HFF-Myc (cell line): ENCODE measurements around the gene HSDL1.
"Not testable (repeated sequence)": the region's sequence is repeated elsewhere in the genome, so short reads cannot be mapped to it uniquely, and the experiment has no call there.

Source experiments
- DNase-seq: peaks from one replicate; pipeline ENCODE4 v3.0.0-alpha.2; 2011; ENCODE audit warnings: low read depth; ENCODE audit errors: extremely low read depth
- H3K4me3 ChIP-seq: replicated peaks from 2 replicates; pipeline ENCODE4 v1.5.1; 2011; ENCODE audit warnings: low read depth, mild to moderate bottlenecking, control low read depth, low read length
- TF ChIP-seq, protein P1 (sequence below): IDR thresholded peaks from 2 replicates; pipeline ENCODE4 v1.5.1; 2012; ENCODE audit warnings: mild to moderate bottlenecking, low read depth, low read length, control low read depth; ENCODE audit errors: missing control alignments

Gene HSDL1

DNA sequence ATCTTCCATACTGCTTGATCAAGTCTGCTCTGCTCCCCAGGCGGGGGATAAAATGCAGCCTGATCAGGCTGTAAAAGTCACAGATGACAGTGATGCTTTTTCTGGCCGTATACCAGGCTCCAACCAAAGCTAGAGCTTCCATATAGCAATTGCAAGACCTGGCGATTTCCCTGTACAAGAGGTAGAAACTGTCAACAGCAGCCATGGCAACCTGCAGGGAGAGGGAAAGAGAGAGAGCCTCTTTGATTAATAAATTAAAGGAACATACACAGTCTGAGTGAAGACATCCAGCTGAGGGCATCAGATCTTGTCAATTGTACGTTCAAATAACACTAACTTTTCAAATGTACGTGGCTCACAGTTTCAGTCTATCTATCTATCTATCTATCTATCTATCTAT is 13.9 kb downstream of the HSDL1 start:
- TF ChIP-seq, protein P1, sequence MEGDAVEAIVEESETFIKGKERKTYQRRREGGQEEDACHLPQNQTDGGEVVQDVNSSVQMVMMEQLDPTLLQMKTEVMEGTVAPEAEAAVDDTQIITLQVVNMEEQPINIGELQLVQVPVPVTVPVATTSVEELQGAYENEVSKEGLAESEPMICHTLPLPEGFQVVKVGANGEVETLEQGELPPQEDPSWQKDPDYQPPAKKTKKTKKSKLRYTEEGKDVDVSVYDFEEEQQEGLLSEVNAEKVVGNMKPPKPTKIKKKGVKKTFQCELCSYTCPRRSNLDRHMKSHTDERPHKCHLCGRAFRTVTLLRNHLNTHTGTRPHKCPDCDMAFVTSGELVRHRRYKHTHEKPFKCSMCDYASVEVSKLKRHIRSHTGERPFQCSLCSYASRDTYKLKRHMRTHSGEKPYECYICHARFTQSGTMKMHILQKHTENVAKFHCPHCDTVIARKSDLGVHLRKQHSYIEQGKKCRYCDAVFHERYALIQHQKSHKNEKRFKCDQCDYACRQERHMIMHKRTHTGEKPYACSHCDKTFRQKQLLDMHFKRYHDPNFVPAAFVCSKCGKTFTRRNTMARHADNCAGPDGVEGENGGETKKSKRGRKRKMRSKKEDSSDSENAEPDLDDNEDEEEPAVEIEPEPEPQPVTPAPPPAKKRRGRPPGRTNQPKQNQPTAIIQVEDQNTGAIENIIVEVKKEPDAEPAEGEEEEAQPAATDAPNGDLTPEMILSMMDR = no peak
- H3K4me3 ChIP-seq = no peak overlapping the region
- DNase-seq = no peak

DNA sequence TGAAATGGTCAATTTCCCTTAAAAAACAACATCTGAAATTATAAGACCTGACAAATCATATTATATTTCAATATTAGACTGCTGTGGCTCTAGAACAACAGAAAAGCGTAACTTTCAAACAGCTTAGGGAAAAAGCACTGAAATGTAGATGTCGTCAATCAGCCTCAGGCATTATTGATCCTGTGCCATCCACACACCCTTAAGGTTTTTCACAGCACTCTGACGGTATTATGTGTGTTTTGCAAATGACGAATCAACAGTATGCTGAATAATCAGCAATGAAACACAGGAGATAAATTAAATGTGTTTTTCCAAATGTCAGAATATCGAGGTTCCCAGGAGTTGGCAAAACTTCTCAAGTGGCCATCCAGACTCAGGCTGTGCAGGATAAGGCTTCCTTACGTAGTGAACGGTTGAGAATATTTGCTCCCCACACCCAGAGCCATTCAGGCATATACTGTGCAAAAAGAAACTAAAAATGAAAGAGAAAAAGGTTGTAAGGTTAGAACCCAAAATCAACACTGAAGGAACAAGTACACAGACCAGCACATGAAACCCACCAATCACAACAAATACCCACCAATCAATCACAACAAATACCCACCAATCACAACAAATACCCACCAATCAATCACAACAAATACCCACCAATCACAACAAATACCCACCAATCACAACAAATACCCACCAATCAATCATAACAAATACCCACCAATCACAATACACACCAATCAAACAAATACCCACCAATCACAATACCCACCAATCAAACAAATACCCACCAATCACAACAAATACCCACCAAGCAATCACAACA is 20.5 kb downstream of the HSDL1 start:
- H3K4me3 ChIP-seq = no peak overlapping the region
- TF ChIP-seq, protein P1 = no peak
- DNase-seq = no peak

DNA sequence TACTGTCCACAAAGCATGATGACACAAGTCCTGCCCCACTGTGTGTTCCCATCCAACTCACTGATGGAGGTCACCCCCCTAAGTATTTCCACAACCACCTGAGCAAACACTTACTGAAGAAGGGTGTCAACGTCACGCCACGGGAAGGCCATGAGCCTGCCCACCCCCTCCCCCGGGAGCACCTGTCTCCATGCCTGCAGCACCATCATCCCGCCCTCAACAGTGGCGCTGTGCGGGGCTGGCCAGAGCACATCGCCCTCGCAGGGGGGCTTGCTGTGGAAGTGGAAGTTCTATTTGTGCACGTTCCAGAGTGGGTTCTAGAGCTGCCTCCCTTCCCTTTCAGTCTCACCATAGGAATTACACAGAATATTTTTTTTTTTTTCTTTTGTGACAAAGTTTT is 24.0 kb downstream of the HSDL1 start:
- TF ChIP-seq, protein P1 = no peak
- no peak overlapping the region for H3K4me3 ChIP-seq
- no peak for DNase-seq

DNA sequence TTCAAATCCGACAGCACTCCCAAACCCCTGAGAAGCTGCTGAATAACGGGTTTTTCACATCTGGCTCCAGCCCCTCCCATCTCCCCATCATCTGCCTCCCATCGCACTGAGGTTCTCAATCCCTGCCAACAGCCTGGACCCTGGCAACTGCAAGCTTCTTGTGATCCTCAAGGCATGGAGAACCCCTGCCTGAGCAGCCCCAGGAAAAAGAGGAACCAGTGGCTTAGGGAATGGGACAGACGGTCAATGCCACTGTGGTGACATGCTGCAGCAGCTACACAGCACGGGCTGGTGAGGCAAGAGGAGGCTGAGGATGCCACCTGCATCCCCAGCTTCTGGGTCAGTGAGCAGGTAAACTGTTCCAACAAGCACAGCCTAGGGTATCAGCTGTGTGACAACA is 25.0 kb downstream of the HSDL1 start:
- H3K4me3 ChIP-seq = no peak overlapping the region
- no peak for DNase-seq
- TF ChIP-seq, protein P1 = no peak

DNA sequence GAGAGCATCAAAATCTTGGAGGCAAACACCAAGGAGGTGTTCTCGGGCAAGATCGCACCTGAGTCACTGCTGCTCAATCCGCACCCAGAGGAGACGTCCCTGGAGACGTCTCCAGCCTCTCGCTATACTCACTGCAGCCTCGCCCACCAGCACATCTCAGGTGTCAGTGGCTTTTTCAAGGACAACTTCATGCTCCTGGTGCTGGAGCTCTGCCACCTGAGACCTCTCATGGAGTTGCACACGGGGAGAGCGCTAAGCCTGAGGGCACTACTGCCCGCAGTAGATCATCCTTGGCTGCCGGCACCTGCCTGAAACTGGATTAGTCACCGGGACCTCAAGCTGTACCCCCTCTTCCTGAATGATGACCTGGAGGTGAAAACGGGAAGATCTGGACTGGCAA is 25.6 kb downstream of the HSDL1 start:
- TF ChIP-seq, protein P1 = no peak
- H3K4me3 ChIP-seq = no peak overlapping the region

DNA sequence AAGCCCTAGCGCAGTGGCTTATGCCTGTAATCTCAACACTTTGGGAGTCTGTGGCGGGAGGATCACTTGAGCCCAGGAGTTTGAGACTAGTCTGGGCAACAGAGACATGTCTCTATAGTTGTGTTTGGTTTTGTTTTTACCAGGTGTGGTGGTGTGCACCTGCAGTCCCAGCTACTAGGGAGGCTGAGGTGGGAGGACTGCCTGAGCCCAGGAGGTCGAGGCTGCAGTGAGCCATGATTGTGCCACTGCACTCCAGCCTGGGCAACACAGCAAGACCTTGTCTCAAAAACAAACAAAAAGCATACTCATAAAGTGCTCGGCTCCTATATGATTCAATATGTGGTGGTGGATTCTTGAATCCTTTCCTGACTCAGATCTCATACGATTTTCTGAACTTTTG is 26.7 kb downstream of the HSDL1 start:
- DNase-seq, H3K4me3 ChIP-seq: not testable (repeated sequence)

More for the DNA sequence above, 25.6 kb downstream of the HSDL1 start:
- DNase-seq = no peak

DNA sequence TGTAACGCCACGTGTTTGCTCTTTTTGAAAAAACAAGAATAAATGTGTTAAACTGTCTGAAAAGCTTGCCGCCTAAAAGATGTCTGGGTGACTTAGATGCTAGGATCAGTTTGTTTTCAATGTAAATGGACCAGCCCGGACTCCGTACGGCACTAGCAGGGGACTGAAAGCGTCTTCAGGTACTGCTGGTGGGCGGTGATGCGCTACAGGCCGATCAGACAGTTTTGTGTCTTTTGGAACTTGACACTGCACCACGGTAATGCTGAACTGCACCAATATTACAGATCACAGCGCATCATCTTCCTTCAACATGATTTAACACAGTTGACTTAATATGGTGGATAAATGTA is 27.5 kb downstream of the HSDL1 start:
- TF ChIP-seq, protein P1 = no peak
- peak overlapping the region; percentile 95 for H3K4me3 ChIP-seq
- no peak for DNase-seq
